ENCODE measurements around the gene ZNF428. TPM values are rescaled to one million over a fixed set of nuclear protein-coding genes. Genes with fewer than 3 reads are reported as not detected.

The ZNF428 gene, protein sequence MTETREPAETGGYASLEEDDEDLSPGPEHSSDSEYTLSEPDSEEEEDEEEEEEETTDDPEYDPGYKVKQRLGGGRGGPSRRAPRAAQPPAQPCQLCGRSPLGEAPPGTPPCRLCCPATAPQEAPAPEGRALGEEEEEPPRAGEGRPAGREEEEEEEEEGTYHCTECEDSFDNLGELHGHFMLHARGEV
- total RNA-seq, result 40.5 and 44.7 TPM in 2 replicates

DNA sequence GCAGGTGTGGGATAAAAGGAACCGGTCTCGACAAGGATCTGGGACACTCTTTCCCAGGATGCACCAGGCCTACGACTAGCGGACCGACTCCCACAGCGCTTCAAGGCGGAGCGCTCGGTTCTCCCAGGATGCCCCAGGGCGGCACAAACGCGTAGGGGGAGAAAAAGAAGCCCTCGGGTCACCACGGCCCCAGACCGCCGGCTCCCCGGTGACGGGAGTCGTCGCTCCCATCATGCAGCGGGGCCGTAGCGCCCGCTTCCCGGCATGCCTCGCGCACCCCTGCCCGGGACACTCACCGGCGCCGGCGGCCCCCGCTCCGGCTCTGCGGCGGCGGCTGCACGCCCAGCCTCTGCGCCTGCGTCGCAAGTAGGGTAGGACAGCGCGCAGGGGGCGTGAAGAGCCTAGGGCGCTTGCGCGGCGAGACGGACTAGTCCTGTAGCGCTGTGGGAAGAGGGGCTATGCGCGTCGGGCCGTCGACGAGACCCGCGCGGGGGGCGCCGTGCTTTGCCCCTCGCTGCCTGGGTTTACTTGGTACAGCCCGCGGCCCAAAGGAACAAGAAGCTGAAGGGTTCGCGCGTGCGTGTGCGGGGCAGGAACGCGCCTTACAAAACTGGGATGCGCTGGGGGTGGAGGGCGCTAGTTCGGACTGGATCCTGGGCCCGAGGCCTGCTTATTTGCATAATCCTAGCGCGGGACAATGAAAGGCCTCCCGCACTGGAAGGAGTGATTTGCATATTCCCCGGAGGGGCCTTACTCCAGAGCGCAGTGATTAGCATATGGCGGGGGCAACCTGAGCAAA lies at the start of gene ZNF428:
Gene ZNF428 (minus strand): TSS at position 368 of the 799 bp plus-strand sequence. CDS start 5,325 bp downstream, outside the sequence.

DNA sequence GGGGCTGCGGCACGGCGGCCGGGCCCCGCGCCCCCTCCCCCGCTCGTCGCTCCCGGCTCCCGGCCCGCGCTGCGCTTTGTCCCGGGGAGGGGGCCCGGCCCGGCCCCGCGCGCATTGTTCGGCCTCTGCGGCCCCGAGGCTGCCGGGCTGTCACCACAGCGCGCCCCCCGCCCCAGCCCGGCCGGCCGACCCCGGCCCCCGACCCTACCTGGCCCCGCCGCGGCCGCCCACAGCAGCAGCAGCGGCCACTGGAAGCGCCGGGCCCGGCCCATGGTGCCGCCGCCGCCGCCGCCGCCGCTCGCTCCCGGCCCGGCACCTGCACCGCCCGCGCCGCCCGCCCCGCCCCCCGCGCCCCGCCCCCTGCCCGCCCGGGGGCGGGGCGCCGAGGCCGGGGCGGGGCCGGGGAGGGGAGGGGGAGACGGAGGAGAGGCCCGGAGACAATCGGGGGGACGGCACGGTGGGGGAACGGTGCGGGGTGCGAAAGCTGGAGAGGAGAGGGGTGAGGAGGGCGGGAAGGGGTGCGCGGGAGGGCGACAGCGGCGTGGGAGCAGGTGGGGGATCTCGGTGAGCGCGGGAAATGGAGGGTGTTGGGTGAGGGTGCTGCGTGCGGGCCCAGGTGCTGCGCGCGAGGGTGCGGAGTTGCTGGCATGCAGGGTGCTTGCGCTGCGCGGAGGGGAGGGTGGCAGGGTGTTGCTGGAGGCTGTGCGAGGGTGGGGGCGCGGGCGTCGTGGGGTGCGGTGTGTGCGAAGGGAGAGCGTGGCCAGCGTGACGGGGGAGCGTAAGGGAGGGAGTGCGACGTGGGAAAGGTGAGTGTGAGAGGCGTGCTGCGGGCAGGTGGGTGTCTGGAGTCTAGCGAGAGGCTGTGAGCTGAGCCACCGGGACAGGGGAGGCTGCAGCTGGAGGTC lies 20.3 kb upstream of the ZNF428 start, which contains the start of gene CADM4:
Gene CADM4 (minus strand): TSS at position 332 of the 905 bp plus-strand sequence. CDS start 60 bp downstream, at position 272.

DNA sequence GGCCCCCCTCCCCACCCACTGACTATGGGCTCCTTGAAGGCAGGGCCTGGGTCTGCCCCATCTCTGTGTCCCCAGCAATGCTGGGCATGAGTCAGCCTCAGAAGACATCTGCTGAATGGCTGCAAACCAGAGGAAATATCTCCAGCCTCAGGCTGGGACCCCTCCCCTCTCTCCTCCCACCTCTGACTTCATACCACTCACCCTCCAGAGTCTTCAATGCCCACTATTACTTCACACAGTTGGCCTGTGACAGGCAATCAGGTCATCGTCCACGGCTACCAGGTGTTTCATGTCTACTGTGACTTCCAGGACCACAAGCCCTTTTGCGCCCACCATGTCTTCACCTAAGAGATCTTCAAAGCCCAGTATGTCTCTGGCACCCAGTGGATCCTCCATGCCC lies 7.6 kb downstream of the ZNF428 start, which contains the start of gene SRRM5:
Gene SRRM5 (plus strand): TSS at position 301 of the 400 bp plus-strand sequence. CDS start 34 bp downstream, at position 335.

DNA sequence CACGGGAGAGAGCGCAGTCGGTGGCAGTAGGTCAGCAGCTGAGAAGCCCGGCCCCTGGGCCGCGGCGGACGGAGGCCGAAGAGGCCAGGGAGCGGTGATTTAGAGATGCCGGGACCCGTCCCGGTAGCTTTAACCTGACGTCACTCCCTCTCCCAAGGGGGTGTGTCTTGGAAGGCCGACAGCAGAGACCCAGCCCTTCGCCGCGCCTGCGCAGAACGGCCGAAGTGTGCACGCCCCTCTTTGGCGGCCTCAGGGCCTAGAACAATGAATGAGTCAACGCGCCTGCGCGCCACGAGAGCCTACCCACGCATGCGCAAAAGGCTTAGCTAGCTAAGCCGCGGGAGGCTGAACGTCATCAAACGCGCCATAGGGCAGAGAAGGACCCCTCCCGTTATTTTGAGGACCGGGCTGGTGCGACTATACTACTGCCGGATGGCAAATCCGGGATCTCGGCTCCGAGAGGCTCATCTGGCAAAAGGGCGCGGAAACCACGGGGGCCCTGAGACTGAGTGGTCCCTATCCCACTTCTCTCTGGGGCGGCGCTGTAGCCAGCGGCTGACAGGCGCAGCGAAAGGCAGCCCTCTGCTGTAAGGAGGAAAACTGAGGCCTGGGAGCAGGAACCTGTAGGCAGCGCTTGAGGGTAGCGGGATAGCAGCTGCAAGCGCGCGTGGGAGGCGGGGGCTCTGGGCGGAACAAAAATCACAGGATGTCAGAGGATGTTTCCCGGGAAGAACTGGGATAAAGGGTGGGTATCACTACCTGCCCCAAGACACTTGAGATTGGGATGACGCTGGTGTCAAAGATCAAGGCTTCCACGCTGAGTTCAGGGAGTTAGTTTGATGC lies 23.2 kb downstream of the ZNF428 start, which contains the start of the genes IRGQ and ZNF576:
Gene IRGQ (minus strand): TSS at position 136 of the 843 bp plus-strand sequence. CDS start 796 bp downstream, outside the sequence.
Gene ZNF576 (plus strand): TSS at position 597 of the 843 bp plus-strand sequence. CDS start 514 bp downstream, outside the sequence.

DNA sequence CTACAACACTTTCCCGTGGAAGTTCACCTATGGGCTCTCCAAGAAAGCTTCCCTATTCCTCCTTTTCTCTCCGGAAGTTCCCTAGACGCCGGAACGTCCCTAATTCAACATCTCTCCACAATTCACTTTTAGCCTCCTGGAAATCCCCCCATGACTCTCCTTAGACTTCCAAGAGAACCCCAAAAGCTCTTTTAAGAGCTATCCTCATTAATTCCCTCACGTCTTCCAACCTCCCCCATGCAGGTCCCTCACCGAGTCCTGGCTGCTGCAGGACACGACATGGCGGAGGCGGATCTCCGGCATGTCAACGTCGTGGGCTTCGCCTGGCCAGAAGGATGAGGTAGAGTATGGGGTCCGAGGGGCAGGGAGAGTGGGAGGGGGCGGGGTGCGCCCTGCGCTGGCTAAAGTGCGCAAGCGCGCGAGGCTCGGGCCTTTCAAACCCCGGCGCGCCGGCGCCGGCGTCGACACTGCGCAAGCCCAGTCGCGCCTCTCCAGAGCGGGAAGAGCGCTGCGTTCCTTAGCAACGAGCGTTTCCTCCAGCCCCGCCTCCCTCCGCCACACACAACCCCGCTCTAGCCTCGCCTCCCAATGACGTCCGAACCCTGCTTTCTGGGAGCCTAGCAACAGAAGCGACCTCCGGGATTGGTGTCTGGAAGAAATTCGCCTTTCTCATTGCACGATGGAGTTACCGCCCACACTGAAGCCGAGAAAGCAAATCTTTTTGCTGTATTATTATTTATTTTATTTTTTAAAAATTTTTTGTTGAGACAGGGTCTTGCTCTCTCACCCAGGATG lies 44.1 kb downstream of the ZNF428 start, which contains the start of the genes PINLYP and XRCC1:
Gene PINLYP (plus strand): TSS at position 646 of the 795 bp plus-strand sequence. CDS start 1,391 bp downstream, outside the sequence.
Gene XRCC1 (minus strand): TSS at position 372 of the 795 bp plus-strand sequence. CDS start 69 bp downstream, at position 303.

Other genes starting within 250 kb of the ZNF428 start
- not detected in 2 replicates for gene TEX101, start 204.7 kb downstream of the ZNF428 start, total RNA-seq
- gene LYPD3, start 154.0 kb downstream of the ZNF428 start, total RNA-seq, result 0.17 and 1.1 TPM in 2 replicates
- 18.4 and 41.0 TPM in 2 replicates for gene PHLDB3, start 114.9 kb downstream of the ZNF428 start, total RNA-seq
- gene ETHE1, start 92.4 kb downstream of the ZNF428 start, total RNA-seq, result 93.0 and 131 TPM in 2 replicates
- 0.16 and 0.60 TPM in 2 replicates for gene ZNF575, start 86.4 kb downstream of the ZNF428 start, total RNA-seq
- gene XRCC1, start 44.1 kb downstream of the ZNF428 start, total RNA-seq, result 10.5 and 17.8 TPM in 2 replicates
- gene PINLYP, start 43.8 kb downstream of the ZNF428 start, total RNA-seq, result 3.8 and 6.3 TPM in 2 replicates
- 12.9 and 14.2 TPM in 2 replicates for gene IRGQ, start 23.5 kb downstream of the ZNF428 start, total RNA-seq
- 8.2 and 8.8 TPM in 2 replicates for gene ZNF576, start 23.0 kb downstream of the ZNF428 start, total RNA-seq
- not detected in 2 replicates for gene SRRM5, start 7.5 kb downstream of the ZNF428 start, total RNA-seq
- gene CADM4, start 20.2 kb upstream of the ZNF428 start, total RNA-seq, result 1.4 and 1.7 TPM in 2 replicates
- gene PLAUR, start 50.5 kb upstream of the ZNF428 start, total RNA-seq, result 43.1 and 51.4 TPM in 2 replicates
- gene IRGC, start 96.4 kb upstream of the ZNF428 start, total RNA-seq, result not detected in 2 replicates
- 4.3 and 8.8 TPM in 2 replicates for gene SMG9, start 135.3 kb upstream of the ZNF428 start, total RNA-seq
- 0.77 and 3.3 TPM in 2 replicates for gene KCNN4, start 161.3 kb upstream of the ZNF428 start, total RNA-seq
- gene LYPD5, start 182.8 kb upstream of the ZNF428 start, total RNA-seq, result 0.95 and 1.9 TPM in 2 replicates
- gene ZNF283, start 207.7 kb upstream of the ZNF428 start, total RNA-seq, result 9.7 and 14.8 TPM in 2 replicates